Effector memory CD4-positive, alpha-beta T cell (primary cell): ENCODE results near the gene CALML5.

ENCODE experiments used
- DNase-seq, 3 donors: peaks; one replicate each; pipeline ENCODE4 v3.0.0-alpha.2; 2020
- H3K27ac ChIP-seq: 2 replicates; pipeline ENCODE4 v1.7.0; 2013; ENCODE audit warnings: mild to moderate bottlenecking, low read length, moderate library complexity; ENCODE audit not compliant: insufficient read depth, poor library complexity, severe bottlenecking
- H3K27me3 ChIP-seq: replicated peaks from 2 replicates; pipeline ENCODE4 v1.7.0; 2013; ENCODE audit warnings: mild to moderate bottlenecking, low read length; ENCODE audit not compliant: insufficient read depth, control insufficient read depth, poor library complexity, severe bottlenecking
- H3K36me3 ChIP-seq: 2 replicates; pipeline ENCODE4 v1.7.0; 2013; ENCODE audit warnings: mild to moderate bottlenecking, low read length, moderate library complexity; ENCODE audit not compliant: control insufficient read depth, insufficient read depth
- H3K4me1 ChIP-seq: 2 replicates; pipeline ENCODE4 v1.7.0; 2013; ENCODE audit warnings: low read length, mild to moderate bottlenecking; ENCODE audit not compliant: control insufficient read depth, insufficient read depth, poor library complexity, severe bottlenecking
- H3K4me3 ChIP-seq: 2 replicates; pipeline ENCODE4 v1.7.0; 2013; ENCODE audit warnings: low read length, low read depth, mild to moderate bottlenecking; ENCODE audit not compliant: insufficient read depth, poor library complexity, severe bottlenecking
- H3K9me3 ChIP-seq: 2 replicates; pipeline ENCODE4 v1.7.0; 2013; ENCODE audit warnings: mild to moderate bottlenecking, low read length, moderate library complexity; ENCODE audit not compliant: control insufficient read depth

Gene CALML5

GRCh38 chr10:5500910-5501309 is 1.5 kb upstream of the CALML5 start:
- H3K27ac ChIP-seq, result no peak overlapping the region
- H3K27me3 ChIP-seq, result no peaks in the 10 kb centered on the region
- no peaks in the 10 kb centered on the region for H3K4me1 ChIP-seq
- H3K4me3 ChIP-seq, result no peak overlapping the region
- DNase-seq, result no peak
- H3K36me3 ChIP-seq, result no peaks in the 10 kb centered on the region
- no peaks in the 10 kb centered on the region for H3K9me3 ChIP-seq

GRCh38 chr10:5500162-5500670 is 846 bp upstream of the CALML5 start:
- H3K4me3 ChIP-seq, result no peak overlapping the region
- no peak overlapping the region for H3K27ac ChIP-seq
- no peaks in the 10 kb centered on the region for H3K4me1 ChIP-seq
- DNase-seq, result no peak
- no peaks in the 10 kb centered on the region for H3K27me3 ChIP-seq
- no peaks in the 10 kb centered on the region for H3K36me3 ChIP-seq
- H3K9me3 ChIP-seq, result no peaks in the 10 kb centered on the region

- Histone ChIP-seq H3K27ac (no peak overlapping the region), H3K27me3 (no peaks in the 10 kb centered on the region), H3K4me1 (no peaks in the 10 kb centered on the region), H3K36me3 (no peaks in the 10 kb centered on the region), H3K4me3 (no peak overlapping the region), H3K9me3 (no peaks in the 10 kb centered on the region)
- no peak for DNase-seq
These were observed 428 bp downstream of the CALML5 start for GRCh38 chr10:5498791-5499492.

- Histone ChIP-seq H3K27me3 (no peaks in the 10 kb centered on the region), H3K36me3 (no peaks in the 10 kb centered on the region), H3K27ac (no peak overlapping the region), H3K4me3 (no peak overlapping the region), H3K4me1 (no peaks in the 10 kb centered on the region), H3K9me3 (no peaks in the 10 kb centered on the region)
- DNase-seq, result no peak
These were observed 1.2 kb downstream of the CALML5 start for GRCh38 chr10:5497948-5498730.

GRCh38 chr10:5497289-5497688 is 2.1 kb downstream of the CALML5 start:
- Histone ChIP-seq H3K27me3 (no peaks in the 10 kb centered on the region), H3K9me3 (no peaks in the 10 kb centered on the region), H3K27ac (no peak overlapping the region), H3K4me1 (no peaks in the 10 kb centered on the region), H3K4me3 (no peak overlapping the region), H3K36me3 (no peaks in the 10 kb centered on the region)
- no peak for DNase-seq

- Histone ChIP-seq H3K27ac (no peak overlapping the region), H3K4me1 (no peaks in the 10 kb centered on the region), H3K36me3 (no peaks in the 10 kb centered on the region), H3K9me3 (no peaks in the 10 kb centered on the region), H3K27me3 (no peaks in the 10 kb centered on the region), H3K4me3 (no peak overlapping the region)
- no peak for DNase-seq
These were observed 2.8 kb downstream of the CALML5 start for GRCh38 chr10:5496261-5497250.

- Histone ChIP-seq H3K4me1 (no peaks in the 10 kb centered on the region), H3K9me3 (no peaks in the 10 kb centered on the region), H3K27ac (no peak overlapping the region), H3K27me3 (no peaks in the 10 kb centered on the region), H3K36me3 (no peaks in the 10 kb centered on the region), H3K4me3 (no peak overlapping the region)
- DNase-seq, result no peak
These were observed 4.8 kb downstream of the CALML5 start for GRCh38 chr10:5494611-5495010.

GRCh38 chr10:5493691-5494090 is 5.7 kb downstream of the CALML5 start:
- no peak overlapping the region for H3K4me3 ChIP-seq
- no peak for DNase-seq
- no peaks in the 10 kb centered on the region for H3K36me3 ChIP-seq
- no peaks in the 10 kb centered on the region for H3K9me3 ChIP-seq
- H3K27ac ChIP-seq, result no peak overlapping the region
- H3K4me1 ChIP-seq, result no peaks in the 10 kb centered on the region
- H3K27me3 ChIP-seq, result no peaks in the 10 kb centered on the region

- no peak overlapping the region for H3K4me3 ChIP-seq
- H3K36me3 ChIP-seq, result no peaks in the 10 kb centered on the region
- H3K4me1 ChIP-seq, result no peaks in the 10 kb centered on the region
- no peak overlapping the region for H3K27ac ChIP-seq
- H3K9me3 ChIP-seq, result no peaks in the 10 kb centered on the region
- H3K27me3 ChIP-seq, result no peaks in the 10 kb centered on the region
- no peak for DNase-seq
These were observed 6.3 kb downstream of the CALML5 start for GRCh38 chr10:5492929-5493576.
